Stomach (tissue), 9 donors: Measurements from ENCODE around the gene PCDH15. TPM values are rescaled to one million over a fixed set of nuclear protein-coding genes. Genes with fewer than 3 reads are reported as not detected.

ENCODE experiments used
- DNase-seq, 2 donors: peaks; one replicate each; pipeline versions ENCODE4 v3.0.0 to v3.0.0-alpha.2; 2013 to 2019
- H3K27ac ChIP-seq, 5 donors: fragments of 200-600 bp in 4 of 5; sonication (generic) in 4 of 5; one replicate each; pipeline ENCODE4 v1.5.1; 2013 to 2019; ENCODE audit warnings: mild to moderate bottlenecking in 1 of 5, moderate library complexity in 1 of 5
- H3K27me3 ChIP-seq, 3 donors: fragments of 200-600 bp; sonication (generic); one replicate each; pipeline ENCODE4 v1.5.1; 2017 to 2019; ENCODE audit warnings: mixed run types in 1 of 3
- H3K36me3 ChIP-seq, 4 donors: fragments of 200-600 bp; sonication (generic); 1 replicate in 3 of 4; 2 replicates in 1 of 4; pipeline ENCODE4 v1.5.1; 2016 to 2019
- H3K4me1 ChIP-seq, 4 donors: fragments of 200-600 bp; sonication (generic); one replicate each; pipeline ENCODE4 v1.5.1; 2016 to 2019
- H3K4me3 ChIP-seq, 4 donors: fragments of 200-600 bp; sonication (generic) in 3 of 4; one replicate each; pipeline ENCODE4 v1.5.1; 2016 to 2019; ENCODE audit warnings: mild to moderate bottlenecking in 1 of 4
- H3K9me3 ChIP-seq, 4 donors: fragments of 200-600 bp; sonication (generic); one replicate each; pipeline ENCODE4 v1.5.1; 2016 to 2019
- CTCF ChIP-seq, 7 experiments: fragments of 450-650 bp in 4 of 7; fragments of 200-600 bp in 3 of 7; sonication (generic) in 3 of 7; IDR thresholded peaks; one replicate each; pipeline ENCODE4 v1.5.1; 2016 to 2019; ENCODE audit warnings: antibody characterized with exemption in 7 of 7, control low read depth in 2 of 7, mild to moderate bottlenecking in 1 of 7
- EP300 ChIP-seq: sonication (generic); formaldehyde crosslinking; IDR thresholded peaks from one replicate; pipeline ENCODE4 v1.6.1; 2017; ENCODE audit warnings: antibody characterized with exemption
- POLR2A ChIP-seq, 4 donors: fragments of 450-650 bp; IDR thresholded peaks; one replicate each; pipeline ENCODE4 v1.6.1; 2016; ENCODE audit warnings: antibody characterized with exemption in 4 of 4, control low read depth in 2 of 4, mild to moderate bottlenecking in 1 of 4, moderate library complexity in 1 of 4
- POLR2AphosphoS5 ChIP-seq, 3 donors: sonication (generic); formaldehyde crosslinking; IDR thresholded peaks; one replicate each; pipeline ENCODE4 v1.6.1; 2016; ENCODE audit warnings: antibody characterized with exemption in 3 of 3
- WGBS, 5 donors: extraction: QIAGEN DNeasy Blood & Tissue Kit in 3 of 5; methylation state at CpG; one replicate each; pipeline versions ENCODE4 v1.1.5 to v1.1.7; 2013 to 2018; 5-methylcytosine and 5-hydroxymethylcytosine counted together
- intact Hi-C: fragments of 100-400 bp; cut with DNase I; formaldehyde crosslinking; loops from one replicate; pipeline ENCODE4 v1.15.1; 2023; ENCODE audit warnings: low total_unique reads
- polyA plus RNA-seq, 3 donors: library from polyadenylated mRNA; stranded (reverse); fragments of 200-250 nt; gene quantifications; one replicate each; pipeline ENCODE4 v1.2.3, GENCODE V29; 2013
- total RNA-seq, 5 donors: library from RNA; depleted of rRNA; stranded (reverse); fragments of >200 nt; gene quantifications; one replicate each; pipeline versions ENCODE4 v1.1.0 to v1.2.3, GENCODE V29; 2014 to 2016
- donor health status: healthy with polysubstance abuse.
- donor health status: Bipolar disorder and iron deficiency.
- donor health status: healthy.

PCDH15 gene
- total and polyA plus RNA-seq, 8 donors = 3.7 TPM; not detected in 7

DNA sequence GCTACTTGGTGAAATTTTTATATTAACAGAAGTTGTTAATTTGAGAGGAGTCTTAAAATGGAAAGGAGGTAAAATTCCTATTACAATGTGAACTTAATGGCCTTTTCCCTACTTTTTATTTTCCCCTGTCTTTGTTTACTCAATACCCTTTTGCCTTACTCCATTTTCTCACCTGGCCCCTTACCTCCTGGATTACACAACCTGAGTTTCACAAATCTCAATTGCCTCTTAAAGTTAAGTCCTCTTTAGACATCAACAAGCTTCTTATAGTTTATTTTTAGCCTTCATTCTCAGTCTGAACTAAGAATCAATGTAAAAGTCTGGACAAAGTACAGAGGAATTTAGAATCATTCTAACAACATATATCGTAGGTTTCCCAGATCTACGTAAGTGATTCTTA is 247.0 kb downstream of the PCDH15 start:
- no peak for DNase-seq
- intact Hi-C loops = no loop called here
- Histone ChIP-seq H3K36me3 (no peaks in the 10 kb centered on the region), H3K27ac (no peak overlapping the region), H3K4me3 (no peak overlapping the region), H3K4me1 (no peaks in the 10 kb centered on the region), H3K9me3 (no peaks in the 10 kb centered on the region), H3K27me3 (no peaks in the 10 kb centered on the region)
- no peak for TF ChIP-seq CTCF (IDR thresholded peaks at IDR 0.05)
- 91 to 97% (median 96%) methylated on average over 2 of the region's 2 CpGs for WGBS, 5 donors

DNA sequence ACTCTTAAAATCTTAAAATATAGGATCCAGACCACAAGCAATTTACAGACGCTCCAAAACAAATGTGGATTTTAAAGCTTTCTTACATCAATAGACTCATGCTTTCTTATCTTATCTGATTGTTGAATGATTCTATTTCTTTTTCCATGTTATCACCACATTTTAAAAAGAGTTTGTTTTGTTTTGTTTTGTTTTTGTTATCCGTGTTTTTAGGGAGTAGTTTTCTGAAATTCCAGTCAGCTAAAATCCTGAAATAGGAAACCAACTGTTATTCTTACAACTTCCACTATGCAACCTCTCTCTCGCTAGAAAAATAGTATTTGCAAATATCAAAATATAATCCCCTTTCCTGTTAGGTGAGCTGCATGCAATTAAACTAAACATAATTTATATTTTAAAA is 251.0 kb downstream of the PCDH15 start:
- WGBS, 5 donors = 30 to 55% (median 35%) methylated on average over 3 of the region's 3 CpGs

GRCh38 chr10:54531296-54531695 is 269.7 kb downstream of the PCDH15 start:
- H3K27me3 ChIP-seq = no peaks in the 10 kb centered on the region
- no peaks in the 10 kb centered on the region for H3K4me1 ChIP-seq
- intact Hi-C loops = no loop called here
- no peak overlapping the region for H3K27ac ChIP-seq
- no peaks in the 10 kb centered on the region for H3K9me3 ChIP-seq
- DNase-seq = no peak
- H3K4me3 ChIP-seq = no peak overlapping the region
- 80 to 91% (median 85%) methylated on average over 3 of the region's 3 CpGs for WGBS, 5 donors
- TF ChIP-seq EP300 (no peak), POLR2A (IDR thresholded peaks at IDR 0.05) (no peak), POLR2AphosphoS5 (IDR thresholded peaks at IDR 0.05) (no peak), CTCF (IDR thresholded peaks at IDR 0.05) (no peak)
- H3K36me3 ChIP-seq = no peaks in the 10 kb centered on the region

More for the DNA sequence above, 251.0 kb downstream of the PCDH15 start:
- no peak for TF ChIP-seq POLR2A (IDR thresholded peaks at IDR 0.05)
- no peak for TF ChIP-seq CTCF (IDR thresholded peaks at IDR 0.05)
- TF ChIP-seq EP300 = no peak
- no peak for TF ChIP-seq POLR2AphosphoS5 (IDR thresholded peaks at IDR 0.05)
- no peak for DNase-seq
- Histone ChIP-seq H3K9me3 (no peaks in the 10 kb centered on the region), H3K36me3 (no peaks in the 10 kb centered on the region), H3K27me3 (no peaks in the 10 kb centered on the region), H3K4me3 (no peak overlapping the region), H3K4me1 (no peaks in the 10 kb centered on the region), H3K27ac (no peak overlapping the region)
- intact Hi-C loops = no loop called here

- DNase-seq = no peak
- Histone ChIP-seq H3K4me3 (no peak overlapping the region), H3K27ac (no peak overlapping the region), H3K4me1 (no peaks in the 10 kb centered on the region), H3K36me3 (no peaks in the 10 kb centered on the region), H3K27me3 (no peaks in the 10 kb centered on the region), H3K9me3 (no peaks in the 10 kb centered on the region)
- intact Hi-C loops = no loop called here
- WGBS, 5 donors = 81 to 93% (median 89%) methylated on average over 2 of the region's 2 CpGs
- TF ChIP-seq POLR2A (IDR thresholded peaks at IDR 0.05) = no peak
- no peak for TF ChIP-seq POLR2AphosphoS5 (IDR thresholded peaks at IDR 0.05)
- TF ChIP-seq CTCF (IDR thresholded peaks at IDR 0.05) = no peak
- TF ChIP-seq EP300 = no peak
Observed at GRCh38 chr10:54530299-54530698, 270.7 kb downstream of the PCDH15 start.
